ENCODE results near the gene MRNIP. TPM values are rescaled to one million over a fixed set of nuclear protein-coding genes. Genes with fewer than 3 reads are reported as not detected.

MRNIP gene
- total RNA-seq, 1 donor from 2014 or later = 21.0 TPM

- intact Hi-C loops (cut with micrococcal nuclease) = loop anchor here (10.0 kb wide), 1 partner anchor 993 kb away; the partner anchor contains the start of gene MGAT1
These were observed 46.3 kb downstream of the MRNIP start for GRCh38 chr5:179812135-179812825.

- intact Hi-C loops (cut with micrococcal nuclease) = loop anchor here (1.0 to 10.0 kb wide), 5 partner anchors 14 to 268 kb away; partner anchors contain the start of genes CANX, HNRNPH1, MAML1 and RNF130
These were observed 52.2 kb downstream of the MRNIP start, which contains the start of gene MGAT4B for GRCh38 chr5:179806250-179807048. MGAT4B (minus strand) TSS chr5:179806866; CDS start chr5:179806583, 283 bp downstream.

GRCh38 chr5:179805529-179806249 is 52.9 kb downstream of the MRNIP start:
- intact Hi-C loops (cut with micrococcal nuclease) = loop anchor here (1.0 to 10.0 kb wide), 5 partner anchors 15 to 269 kb away; partner anchors contain the start of genes CANX, HNRNPH1, MAML1 and RNF130

DNA sequence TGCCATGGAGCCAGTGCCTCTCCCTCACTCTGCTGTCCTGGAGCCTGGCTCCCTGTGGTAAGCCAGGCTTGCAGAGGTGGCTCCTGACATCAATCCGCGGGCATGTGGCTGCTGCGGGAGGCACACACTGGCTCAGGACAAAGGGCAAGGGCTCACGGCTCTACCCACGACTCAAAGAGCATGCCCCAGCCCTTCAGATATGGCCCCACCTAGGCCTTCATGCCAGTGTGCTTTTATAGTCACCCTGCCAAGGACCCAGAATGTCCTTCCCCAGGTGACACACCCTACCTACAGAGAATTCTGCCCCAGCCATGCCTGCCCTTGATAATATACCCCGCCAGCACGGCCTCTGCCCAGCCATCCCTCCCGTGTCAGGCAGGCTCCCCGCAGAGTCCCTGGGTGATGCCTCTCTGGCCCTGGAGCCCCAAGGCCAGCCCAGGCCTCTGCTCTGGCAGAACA is 53.5 kb downstream of the MRNIP start:
- intact Hi-C loops (cut with micrococcal nuclease) = loop anchor here (5.0 to 10.0 kb wide), 2 partner anchors 183 to 270 kb away; partner anchors contain the start of genes HNRNPH1 and RNF130

DNA sequence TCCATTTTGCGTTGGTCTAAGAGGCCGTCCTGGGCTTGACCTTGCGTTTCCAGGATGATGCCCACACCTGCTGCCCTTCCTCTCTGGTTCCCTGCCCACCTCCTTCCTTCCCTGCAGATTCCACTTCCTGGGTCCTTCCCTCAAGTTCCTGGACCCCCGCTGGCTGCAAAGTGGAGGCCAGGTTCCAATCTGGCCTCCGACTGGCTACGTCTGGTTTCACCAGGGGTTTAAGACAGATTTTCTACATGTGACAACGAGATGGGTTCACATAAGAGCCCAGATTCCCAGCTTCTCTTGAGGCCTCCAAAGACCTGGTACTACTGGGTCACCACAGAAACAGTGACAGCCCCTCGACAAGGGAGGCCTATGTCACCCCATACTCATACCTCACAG is 54.1 kb downstream of the MRNIP start:
- intact Hi-C loops (cut with micrococcal nuclease) = loop anchor here (5.0 to 10.0 kb wide), 2 partner anchors 247 to 270 kb away; partner anchors contain the start of gene RNF130

DNA sequence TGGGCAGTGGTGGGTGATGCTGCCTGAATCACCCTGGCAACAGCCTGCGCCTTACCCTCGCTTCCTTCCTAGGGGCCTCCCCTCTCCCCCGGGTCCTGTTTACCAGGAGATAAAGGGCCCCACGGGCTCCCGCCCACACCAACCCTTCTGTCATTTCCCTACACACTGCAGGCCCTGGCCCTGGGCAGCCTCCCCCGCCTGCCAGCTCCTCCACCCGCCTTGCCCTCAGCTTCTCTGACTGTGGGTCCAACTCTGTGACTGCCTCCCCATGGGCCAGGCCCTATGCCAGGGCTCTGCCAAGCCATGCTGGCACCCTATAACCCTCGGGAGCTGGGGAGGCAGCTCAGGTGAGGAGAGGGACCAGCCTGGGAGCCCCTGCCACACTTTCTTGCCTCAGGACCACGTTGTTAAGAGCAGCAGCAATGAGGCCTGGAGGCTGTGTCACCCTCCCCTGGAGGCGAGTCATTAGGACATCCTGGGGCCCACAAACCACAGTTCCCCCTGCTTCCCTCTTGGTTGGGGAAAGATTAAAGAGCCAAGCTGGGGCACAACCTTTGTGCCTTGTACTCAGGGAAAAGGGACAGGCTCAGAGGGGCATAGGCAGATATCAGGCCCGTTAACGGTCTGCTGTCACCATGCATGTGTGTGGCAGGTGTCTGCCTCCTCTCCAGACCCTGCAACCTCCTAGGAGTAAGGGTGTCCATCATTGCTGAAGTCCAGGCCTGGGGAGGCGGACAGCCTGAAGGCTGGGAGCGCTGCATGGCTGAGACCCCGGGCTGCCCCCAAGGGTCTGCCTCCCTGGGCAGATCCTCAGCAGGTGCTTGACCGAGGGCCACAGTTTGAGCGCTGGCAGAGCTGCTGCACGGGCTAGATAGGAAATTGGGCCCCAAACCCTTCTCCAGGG is 54.7 kb downstream of the MRNIP start:
- intact Hi-C loops (cut with micrococcal nuclease) = loop anchor here (2.0 to 10.0 kb wide), 4 partner anchors 33 to 271 kb away; partner anchors contain the start of gene RNF130

DNA sequence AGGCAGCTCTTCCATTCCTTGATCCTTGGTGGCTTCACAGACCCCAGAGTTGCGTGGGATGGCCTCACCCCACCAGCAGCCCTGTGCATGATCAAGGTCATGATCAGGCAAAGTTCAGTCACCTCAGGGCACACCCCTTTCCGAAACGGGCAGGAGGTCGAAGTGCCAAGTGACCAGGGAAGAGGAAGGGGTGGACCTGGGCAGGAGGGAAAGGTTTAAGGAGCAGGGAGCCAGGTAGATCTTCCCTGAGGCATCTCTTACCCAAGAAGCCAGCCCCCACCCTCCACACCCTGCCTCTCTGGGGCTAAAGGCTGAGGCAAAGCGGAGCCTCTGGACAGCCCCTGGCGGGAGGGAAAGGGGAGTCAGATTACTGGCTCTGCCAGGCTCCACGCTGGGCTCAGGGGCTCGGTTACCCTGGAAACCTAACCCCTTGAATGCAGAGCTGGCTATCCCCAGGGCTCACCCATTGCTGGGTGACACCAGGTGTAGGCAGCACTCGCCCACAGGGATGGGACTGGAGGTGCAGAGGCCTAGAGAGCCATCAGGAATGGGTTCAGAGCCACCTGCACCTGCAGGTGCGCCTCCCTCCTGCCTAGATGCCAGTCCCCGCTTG is 55.6 kb downstream of the MRNIP start:
- intact Hi-C loops (cut with micrococcal nuclease) = loop anchor here (1.0 to 10.0 kb wide), 5 partner anchors 34 to 272 kb away; partner anchors contain the start of genes MRNIP and RNF130

GRCh38 chr5:179802207-179802883 is 56.3 kb downstream of the MRNIP start:
- intact Hi-C loops (cut with micrococcal nuclease) = loop anchor here (1.0 to 10.0 kb wide), 5 partner anchors 34 to 272 kb away; partner anchors contain the start of genes MRNIP and RNF130

DNA sequence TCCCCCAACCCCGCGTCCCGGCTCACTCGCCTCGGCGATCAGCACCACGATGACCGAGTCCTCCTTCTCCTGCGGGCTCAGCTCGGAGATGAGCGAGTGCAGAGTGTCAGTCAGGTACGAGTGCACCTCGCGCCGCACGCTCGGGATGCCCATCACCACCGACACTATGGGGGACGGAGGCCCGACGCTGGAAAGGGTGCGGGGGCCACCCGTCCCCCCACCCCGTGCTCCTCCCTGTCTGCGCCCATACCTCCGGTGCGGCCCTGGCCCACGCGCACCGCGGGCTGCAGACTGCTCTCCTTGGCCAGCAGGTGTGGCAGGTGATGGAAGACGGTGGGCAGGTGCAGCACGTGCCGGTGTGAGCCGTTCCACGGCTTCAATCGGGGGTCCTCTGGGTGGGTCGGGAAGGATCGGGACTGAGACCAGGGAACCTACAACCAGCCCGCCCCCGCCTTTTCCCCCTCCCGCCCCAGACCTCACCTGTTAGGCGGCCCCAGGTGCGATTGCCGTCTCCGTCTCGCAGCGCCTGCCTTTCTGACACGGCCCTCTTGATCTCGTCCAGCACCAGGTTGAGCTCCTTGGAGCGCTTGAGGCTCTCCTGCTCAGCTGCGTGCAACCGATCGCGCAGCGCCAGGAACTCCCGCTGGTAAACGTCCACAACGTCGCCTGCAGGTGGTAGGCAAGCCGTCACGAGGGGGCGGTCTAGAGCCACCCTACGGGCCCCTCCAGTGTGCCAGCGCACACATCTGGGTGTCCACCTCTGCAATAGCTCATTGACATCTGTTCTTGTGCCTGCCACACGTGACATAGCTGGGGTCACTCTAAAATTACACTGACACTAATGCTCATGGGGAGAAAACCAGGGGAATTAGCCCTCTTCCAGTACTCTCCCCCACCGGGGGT is 57.1 kb downstream of the MRNIP start:
- intact Hi-C loops (cut with micrococcal nuclease) = loop anchor here (1.0 to 10.0 kb wide), 5 partner anchors 35 to 273 kb away; partner anchors contain the start of genes MRNIP and RNF130

DNA sequence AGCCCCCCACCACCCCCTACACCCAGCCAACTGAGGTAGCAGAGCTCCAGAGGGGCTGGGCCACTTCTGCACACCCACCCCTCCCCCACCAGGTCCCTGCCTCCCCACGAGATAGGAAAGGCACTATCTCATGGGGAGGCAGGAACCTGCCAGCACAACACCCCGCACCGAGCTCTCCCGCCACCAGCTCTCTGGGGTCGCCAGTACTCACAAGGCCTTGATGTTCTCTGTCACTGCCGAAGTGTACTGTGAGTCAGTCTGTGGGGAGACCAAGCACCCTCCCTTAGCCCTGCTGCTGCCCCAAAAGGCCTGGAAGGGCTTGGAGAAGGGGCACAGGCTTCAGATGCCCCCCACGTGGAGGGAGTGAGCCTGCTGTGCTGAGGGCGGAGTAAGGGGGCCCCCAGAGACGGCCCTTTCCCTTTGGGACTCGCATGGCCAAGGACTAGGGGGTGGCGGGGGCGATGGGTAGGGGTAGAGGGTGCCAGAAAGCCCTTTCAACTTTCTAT is 57.9 kb downstream of the MRNIP start:
- intact Hi-C loops (cut with micrococcal nuclease) = loop anchor here (5.0 to 10.0 kb wide), 2 partner anchors 243 to 274 kb away; partner anchors contain the start of gene RNF130

DNA sequence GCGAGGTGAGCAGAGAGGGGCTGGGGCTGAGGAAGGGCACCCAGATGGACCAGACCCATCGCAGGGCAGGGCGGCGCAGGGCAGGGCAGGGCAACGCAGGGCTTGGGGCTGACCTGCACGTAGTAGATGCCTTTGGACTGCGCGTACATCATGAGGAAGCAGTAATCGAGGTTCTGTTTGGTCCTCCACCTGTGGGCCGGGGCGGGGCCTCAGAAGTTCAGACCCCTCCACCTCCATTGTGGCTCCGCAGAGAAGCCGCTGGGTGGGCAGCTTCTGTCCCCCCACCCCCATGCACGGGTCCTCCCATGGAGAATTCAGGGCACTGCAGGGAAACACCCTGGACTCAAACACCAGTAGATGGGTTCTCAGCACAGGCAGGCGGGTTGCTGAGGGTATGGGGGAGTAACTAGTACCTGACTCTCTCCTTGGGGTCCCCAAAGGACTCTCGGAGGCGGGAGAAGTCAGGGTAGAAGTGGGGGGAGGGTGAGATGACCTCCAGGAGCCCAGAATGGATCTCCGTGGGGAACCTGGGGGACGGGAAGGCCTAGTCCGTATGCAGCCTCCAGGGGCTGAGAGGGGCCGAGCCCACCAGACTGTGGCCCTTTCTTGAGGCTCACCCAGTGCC is 58.4 kb downstream of the MRNIP start:
- intact Hi-C loops (cut with micrococcal nuclease) = loop anchor here (5.0 to 10.0 kb wide), 2 partner anchors 243 to 275 kb away; partner anchors contain the start of gene RNF130

GRCh38 chr5:179799644-179799973 is 59.0 kb downstream of the MRNIP start:
- intact Hi-C loops (cut with micrococcal nuclease) = loop anchor here (5.0 kb wide), 1 partner anchor 67 kb away; the partner anchor contains the start of gene MAML1

DNA sequence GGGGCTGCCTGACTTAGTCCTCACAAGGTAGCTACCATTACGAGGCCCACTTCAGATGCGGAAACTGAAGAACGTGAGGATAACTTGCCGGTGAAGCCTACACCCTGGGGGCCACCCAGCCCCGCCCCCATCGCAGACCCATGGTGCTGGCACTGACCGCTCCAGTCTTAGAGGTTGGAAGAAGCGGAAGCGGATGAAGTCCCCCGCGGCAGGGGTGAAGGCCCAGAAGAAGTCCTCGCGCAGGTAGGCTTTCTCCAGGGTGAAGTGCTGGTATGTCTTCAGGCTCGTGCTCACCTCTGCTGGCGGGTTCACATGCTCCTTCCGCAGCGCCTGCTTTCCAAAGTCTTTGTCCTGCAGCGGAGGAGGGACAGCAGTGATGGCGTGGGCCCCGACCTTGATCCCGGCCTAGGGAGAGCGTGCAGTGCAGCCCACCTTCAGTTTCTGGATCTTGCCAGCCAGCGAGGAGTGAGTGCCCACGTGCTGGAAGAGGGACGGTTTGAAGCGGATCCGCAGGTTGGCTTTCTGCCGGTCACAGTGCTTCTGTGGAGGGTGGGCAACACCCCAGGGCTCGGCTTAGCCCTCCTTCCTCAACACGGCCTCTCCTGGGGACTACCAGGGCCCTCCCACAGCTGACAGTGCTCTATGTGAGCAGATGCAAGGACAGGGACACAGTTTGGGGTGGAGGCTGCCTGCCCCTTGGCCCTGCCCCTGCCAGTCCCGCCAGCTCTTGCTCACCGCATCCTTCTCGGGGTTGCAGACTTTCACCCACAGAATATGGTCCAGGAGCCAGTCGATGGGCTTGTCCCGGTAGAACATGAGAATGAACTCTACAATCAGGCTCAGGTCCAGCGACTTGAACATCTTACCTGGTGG is 59.6 kb downstream of the MRNIP start:
- intact Hi-C loops (cut with micrococcal nuclease) = loop anchor here (5.0 kb wide), 1 partner anchor 67 kb away; the partner anchor contains the start of gene MAML1

DNA sequence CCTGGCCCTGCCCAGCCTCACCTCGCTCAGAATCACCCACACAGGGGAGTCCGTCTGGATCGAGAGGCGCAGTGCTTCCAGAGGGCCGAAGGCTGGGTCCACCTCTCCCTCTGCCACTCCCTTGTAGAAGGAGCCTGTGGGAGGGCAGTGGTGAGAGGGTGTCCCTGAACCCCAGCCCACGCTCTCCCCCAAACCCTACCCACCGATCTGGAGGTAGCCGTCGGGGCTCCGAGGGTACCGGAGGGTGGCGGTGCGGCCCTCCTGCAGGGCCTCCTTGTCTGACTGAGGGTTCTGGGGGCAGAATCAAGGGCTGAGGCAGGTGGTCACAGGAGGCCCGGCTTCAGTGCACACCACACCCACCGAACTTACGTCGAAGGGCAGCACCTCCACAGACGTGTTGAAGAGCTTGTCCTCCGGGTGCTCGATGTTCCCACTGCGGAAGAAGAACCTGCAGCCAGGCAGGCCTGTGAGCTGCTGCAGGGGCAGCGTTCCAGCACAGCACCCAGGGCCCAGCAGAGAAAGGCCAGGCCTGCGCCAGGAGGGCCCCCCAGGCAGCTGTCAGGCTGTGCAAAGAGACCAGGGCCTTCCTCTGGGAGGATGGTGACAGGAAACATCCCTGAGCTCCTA is 60.4 kb downstream of the MRNIP start:
- intact Hi-C loops (cut with micrococcal nuclease) = loop anchor here (5.0 kb wide), 1 partner anchor 66 kb away; the partner anchor contains the start of gene MAML1

GRCh38 chr5:179797741-179798140 is 60.9 kb downstream of the MRNIP start:
- intact Hi-C loops (cut with micrococcal nuclease) = loop anchor here (5.0 kb wide), 1 partner anchor 65 kb away; the partner anchor contains the start of gene MAML1

All from T-helper 2 cell treated with Interferon-gamma antibody and Interleukin-4, amounts not matched to agents 100 ng/mL and 5 ng/mL, for 36 hours (primary cell).